ENCODE results near the gene CALCOCO2. TPM values are rescaled to one million over a fixed set of nuclear protein-coding genes. Genes with fewer than 3 reads are reported as not detected.
A peak's percentile ranks its signal among the peaks of the same experiment; 100 is the strongest.

The CALCOCO2 gene
- total RNA-seq, 4 donors from 2014 or later, result 124 to 334 (median 163) TPM

DNA sequence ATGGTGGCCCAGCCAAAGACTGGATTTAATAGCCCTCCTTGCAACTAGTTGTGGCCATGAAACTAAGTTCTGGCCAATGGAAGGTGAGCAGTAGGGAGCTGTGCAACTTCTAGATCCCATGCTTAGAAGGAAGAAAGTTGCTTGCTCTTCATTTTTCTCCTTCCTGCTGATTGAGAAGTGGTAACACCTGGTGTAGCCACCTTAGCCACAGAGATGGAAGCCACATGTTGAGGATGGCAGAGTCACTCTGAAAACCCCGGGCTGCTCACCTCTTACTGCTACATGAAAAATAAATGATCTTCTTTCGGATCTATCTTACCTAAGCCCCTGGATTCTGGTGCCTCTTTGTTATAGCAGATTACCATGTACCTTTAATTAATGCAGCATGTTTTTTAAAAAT, 51.4 kb downstream of the CALCOCO2 start:
- peaks cover 0 to 3% (median 0%) of the 10 kb centered on the region in 4 donors for H3K4me1 ChIP-seq
- TF ChIP-seq POLR2A (IDR thresholded peaks at IDR 0.05), result no peak
- TF ChIP-seq, protein P1, sequence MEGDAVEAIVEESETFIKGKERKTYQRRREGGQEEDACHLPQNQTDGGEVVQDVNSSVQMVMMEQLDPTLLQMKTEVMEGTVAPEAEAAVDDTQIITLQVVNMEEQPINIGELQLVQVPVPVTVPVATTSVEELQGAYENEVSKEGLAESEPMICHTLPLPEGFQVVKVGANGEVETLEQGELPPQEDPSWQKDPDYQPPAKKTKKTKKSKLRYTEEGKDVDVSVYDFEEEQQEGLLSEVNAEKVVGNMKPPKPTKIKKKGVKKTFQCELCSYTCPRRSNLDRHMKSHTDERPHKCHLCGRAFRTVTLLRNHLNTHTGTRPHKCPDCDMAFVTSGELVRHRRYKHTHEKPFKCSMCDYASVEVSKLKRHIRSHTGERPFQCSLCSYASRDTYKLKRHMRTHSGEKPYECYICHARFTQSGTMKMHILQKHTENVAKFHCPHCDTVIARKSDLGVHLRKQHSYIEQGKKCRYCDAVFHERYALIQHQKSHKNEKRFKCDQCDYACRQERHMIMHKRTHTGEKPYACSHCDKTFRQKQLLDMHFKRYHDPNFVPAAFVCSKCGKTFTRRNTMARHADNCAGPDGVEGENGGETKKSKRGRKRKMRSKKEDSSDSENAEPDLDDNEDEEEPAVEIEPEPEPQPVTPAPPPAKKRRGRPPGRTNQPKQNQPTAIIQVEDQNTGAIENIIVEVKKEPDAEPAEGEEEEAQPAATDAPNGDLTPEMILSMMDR (IDR thresholded peaks at IDR 0.05), result no peak
- H3K27ac ChIP-seq, result no peak overlapping the region
- H3K4me3 ChIP-seq, result no peak overlapping the region
- H3K36me3 ChIP-seq, result no peaks in the 10 kb centered on the region
- H3K9me3 ChIP-seq, result no peaks in the 10 kb centered on the region
- no peak for DNase-seq
- no peaks in the 10 kb centered on the region for H3K27me3 ChIP-seq

DNA sequence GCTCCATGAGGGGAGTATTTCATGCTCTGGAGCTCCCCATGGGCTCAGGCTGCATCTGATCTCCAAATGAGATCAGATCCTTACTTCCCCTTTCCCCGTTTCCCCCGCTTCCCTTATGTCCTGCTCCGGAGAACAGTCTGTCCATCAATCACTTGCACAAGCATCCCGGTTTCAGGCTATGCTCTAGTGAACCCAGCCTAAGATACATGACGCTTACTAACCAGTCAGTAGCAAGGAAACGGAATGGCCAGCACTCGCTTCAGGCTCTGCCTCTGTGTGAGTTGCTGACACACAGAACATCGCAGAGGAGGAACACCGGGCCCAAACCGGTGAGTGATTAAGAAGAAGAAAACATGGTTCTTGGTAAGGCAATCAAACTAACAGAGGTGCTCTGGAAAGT, 52.3 kb downstream of the CALCOCO2 start:
- Histone ChIP-seq H3K27me3 (no peaks in the 10 kb centered on the region), H3K4me3 (no peak overlapping the region), H3K9me3 (no peaks in the 10 kb centered on the region), H3K36me3 (no peaks in the 10 kb centered on the region), H3K4me1 (peaks cover 0 to 3% (median 0%) of the 10 kb centered on the region in 4 donors), H3K27ac (no peak overlapping the region)
- TF ChIP-seq, protein P1 (IDR thresholded peaks at IDR 0.05), result no peak
- no peak for TF ChIP-seq POLR2A (IDR thresholded peaks at IDR 0.05)
- no peak for DNase-seq

DNA sequence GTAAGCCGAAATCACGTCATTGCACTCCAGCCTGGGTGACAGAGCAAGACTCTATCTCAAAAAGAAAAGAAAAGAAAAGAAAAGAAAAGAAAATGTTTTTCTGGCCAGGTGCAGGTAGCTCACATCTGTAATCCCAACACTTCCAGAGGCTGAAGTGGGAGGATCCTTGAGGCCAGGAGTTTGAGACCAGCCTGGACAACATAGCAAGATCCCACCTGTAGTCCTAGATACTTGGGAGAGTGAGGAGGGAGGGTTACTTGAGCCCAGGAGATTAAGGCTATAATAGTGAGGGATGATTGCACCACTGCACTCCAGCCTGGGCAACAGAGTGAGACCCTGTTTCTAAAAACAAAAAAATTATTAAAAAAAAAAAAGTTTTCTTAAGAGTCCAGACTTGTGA, 59.3 kb downstream of the CALCOCO2 start:
- TF ChIP-seq, protein P1 (IDR thresholded peaks at IDR 0.05), result no peak
- TF ChIP-seq POLR2A (IDR thresholded peaks at IDR 0.05), result no peak
- H3K27ac ChIP-seq, result no peak overlapping the region
- no peak for DNase-seq
- peaks cover 0 to 2% (median 0%) of the 10 kb centered on the region in 3 donors for H3K36me3 ChIP-seq
- no peaks in the 10 kb centered on the region for H3K9me3 ChIP-seq
- H3K4me1 ChIP-seq, result peaks cover 0 to 26% (median 2%) of the 10 kb centered on the region in 4 donors
- no peaks in the 10 kb centered on the region for H3K27me3 ChIP-seq
- no peak overlapping the region for H3K4me3 ChIP-seq

DNA sequence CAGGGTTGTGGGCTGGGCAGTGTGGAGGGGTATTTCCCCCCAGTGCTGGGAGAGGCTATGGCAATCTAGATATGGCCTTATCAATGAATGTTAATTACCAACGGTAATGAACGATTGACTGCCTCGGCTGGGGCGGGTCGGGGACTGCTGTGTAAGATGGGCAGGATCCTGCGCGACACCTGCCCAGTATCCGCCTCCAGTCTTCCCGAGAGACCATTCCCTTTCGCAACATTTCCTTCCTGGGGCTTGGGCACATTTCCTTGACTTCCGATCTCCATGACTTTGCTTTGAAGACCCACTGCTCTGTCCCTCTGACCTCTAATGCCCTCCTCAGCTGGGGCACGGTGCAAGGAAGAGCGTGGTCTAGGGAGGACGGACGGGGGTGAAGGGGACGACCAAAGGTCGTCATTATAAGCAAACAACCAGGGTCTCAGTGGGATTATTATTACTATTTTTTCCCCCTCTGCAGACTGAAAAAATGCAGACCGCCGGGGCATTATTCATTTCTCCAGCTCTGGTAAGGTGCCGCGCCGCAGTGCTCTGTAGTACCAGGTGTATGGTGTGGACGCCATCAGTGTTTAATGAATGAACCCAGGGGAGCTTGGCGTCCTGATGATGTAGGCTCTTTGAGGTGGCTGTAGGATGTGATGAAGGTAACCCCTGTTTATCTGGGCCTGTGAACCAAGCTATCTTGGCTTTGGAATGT, 62.3 kb downstream of the CALCOCO2 start:
- TF ChIP-seq, protein P1 (IDR thresholded peaks at IDR 0.05), result peak in 1 of 6 experiments; percentile 5
- no peak for TF ChIP-seq POLR2A (IDR thresholded peaks at IDR 0.05)
- Histone ChIP-seq H3K36me3 (peaks cover 0 to 26% (median 0%) of the 10 kb centered on the region in 3 donors), H3K27me3 (no peaks in the 10 kb centered on the region), H3K9me3 (no peaks in the 10 kb centered on the region), H3K4me1 (peaks cover 0 to 33% (median 2%) of the 10 kb centered on the region in 4 donors), H3K4me3 (peak overlapping the region; percentile 40 to 88 (median 72)), H3K27ac (peak overlapping the region; percentile 74 to 96 (median 84))
- no peak for DNase-seq

DNA sequence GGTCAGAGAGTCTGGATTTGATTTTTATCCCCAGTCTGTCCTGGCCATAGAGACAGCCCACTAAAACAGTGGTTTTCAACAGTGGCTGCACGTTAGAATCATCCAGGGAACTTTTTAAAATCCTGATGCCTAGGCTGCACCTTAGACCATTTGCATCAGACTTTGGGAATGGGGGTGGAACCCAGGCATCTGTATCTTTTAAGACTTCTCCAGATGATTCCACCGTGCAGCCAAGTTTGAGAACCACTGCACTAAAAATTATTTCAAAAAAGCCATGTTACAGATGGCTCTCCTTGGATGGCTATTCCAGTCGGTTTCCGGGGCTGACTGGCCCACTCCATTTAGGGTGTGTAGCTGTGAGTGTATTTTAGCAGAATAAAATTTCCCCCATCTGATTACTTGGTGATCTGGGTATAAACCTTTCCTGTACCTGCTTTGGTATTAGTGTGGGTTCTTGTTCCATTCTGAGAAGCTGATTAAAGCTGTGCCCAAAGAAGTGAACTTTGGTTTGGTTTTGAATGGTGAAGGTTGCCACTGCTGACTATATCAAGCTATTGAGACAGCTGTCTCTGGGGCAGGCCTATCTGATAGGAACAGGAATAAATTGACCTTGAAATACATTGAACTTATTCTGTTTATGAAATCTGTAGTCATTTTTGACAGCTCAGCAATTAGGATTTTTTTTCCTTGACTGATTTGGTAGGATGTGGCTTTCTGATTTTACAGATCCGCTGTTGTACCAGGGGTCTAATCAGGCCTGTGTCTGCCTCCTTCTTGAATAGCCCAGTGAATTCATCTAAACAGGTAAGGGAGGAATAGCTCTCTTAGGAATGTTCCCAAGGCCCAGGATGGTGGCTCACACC, 63.0 kb downstream of the CALCOCO2 start:
- H3K4me3 ChIP-seq, result peak overlapping the region in 3 of 4 donors; percentile 40 to 88 (median 75)
- DNase-seq, result no peak
- no peak for TF ChIP-seq POLR2A (IDR thresholded peaks at IDR 0.05)
- peak overlapping the region in 3 of 4 donors; percentile 74 to 96 (median 86) for H3K27ac ChIP-seq
- H3K4me1 ChIP-seq, result peaks cover 0 to 33% (median 2%) of the 10 kb centered on the region in 4 donors
- H3K36me3 ChIP-seq, result peaks cover 0 to 30% (median 0%) of the 10 kb centered on the region in 3 donors
- no peaks in the 10 kb centered on the region for H3K27me3 ChIP-seq
- no peaks in the 10 kb centered on the region for H3K9me3 ChIP-seq

Measured in Peyer's patch (tissue), 4 donors.